ENCODE data around the gene HS3ST2.

The HS3ST2 gene

GRCh38 chr16:22813948-22814710, at the start of gene HS3ST2:
TSS of gene HS3ST2 (plus strand) at chr16:22814162. CDS start at chr16:22814611, 449 bp downstream.
- no peak for DNase-seq (ENCODE audit: low read depth in 2 of 2, low spot score in 1 of 2)

GRCh38 chr16:22764662-22765327, 49.2 kb upstream of the HS3ST2 start:
- DNase-seq (ENCODE audit: low read depth in 2 of 2, low spot score in 1 of 2) = no peak

GRCh38 chr16:22765479-22765878, 48.5 kb upstream of the HS3ST2 start:
- no peak for DNase-seq (ENCODE audit: low read depth in 2 of 2, low spot score in 1 of 2)

GRCh38 chr16:22770866-22771265, 43.1 kb upstream of the HS3ST2 start:
- no peak for DNase-seq (ENCODE audit: low read depth in 2 of 2, low spot score in 1 of 2)

GRCh38 chr16:22771551-22771950, 42.4 kb upstream of the HS3ST2 start:
- DNase-seq (ENCODE audit: low read depth in 2 of 2, low spot score in 1 of 2) = no peak

- no peak for DNase-seq (ENCODE audit: low read depth in 2 of 2, low spot score in 1 of 2)
Measured at GRCh38 chr16:22775220-22775922, 38.6 kb upstream of the HS3ST2 start.

GRCh38 chr16:22781480-22781879, 32.5 kb upstream of the HS3ST2 start:
- no peak for DNase-seq (ENCODE audit: low read depth in 2 of 2, low spot score in 1 of 2)

- DNase-seq (ENCODE audit: low read depth in 2 of 2, low spot score in 1 of 2) = no peak
Measured at GRCh38 chr16:22782314-22782713, 31.6 kb upstream of the HS3ST2 start.

- no peak for DNase-seq (ENCODE audit: low read depth in 2 of 2, low spot score in 1 of 2)
Measured at GRCh38 chr16:22784690-22785214, 29.2 kb upstream of the HS3ST2 start.

GRCh38 chr16:22785552-22785951, 28.4 kb upstream of the HS3ST2 start:
- no peak for DNase-seq (ENCODE audit: low read depth in 2 of 2, low spot score in 1 of 2)

- DNase-seq (ENCODE audit: low read depth in 2 of 2, low spot score in 1 of 2) = no peak
Measured at GRCh38 chr16:22786284-22786683, 27.7 kb upstream of the HS3ST2 start.

GRCh38 chr16:22786691-22787090, 27.3 kb upstream of the HS3ST2 start:
- DNase-seq (ENCODE audit: low read depth in 2 of 2, low spot score in 1 of 2) = no peak

- DNase-seq (ENCODE audit: low read depth in 2 of 2, low spot score in 1 of 2) = no peak
Measured at GRCh38 chr16:22787466-22788192, 26.3 kb upstream of the HS3ST2 start.

GRCh38 chr16:22788193-22788530, 25.8 kb upstream of the HS3ST2 start:
- no peak for DNase-seq (ENCODE audit: low read depth in 2 of 2, low spot score in 1 of 2)

- DNase-seq (ENCODE audit: low read depth in 2 of 2, low spot score in 1 of 2) = no peak
Measured at GRCh38 chr16:22789281-22789945, 24.5 kb upstream of the HS3ST2 start.

- DNase-seq (ENCODE audit: low read depth in 2 of 2, low spot score in 1 of 2) = no peak
Measured at GRCh38 chr16:22797551-22797950, 16.4 kb upstream of the HS3ST2 start.

- DNase-seq (ENCODE audit: low read depth in 2 of 2, low spot score in 1 of 2) = no peak
Measured at GRCh38 chr16:22799113-22799512, 14.8 kb upstream of the HS3ST2 start.

GRCh38 chr16:22804893-22805292, 9.1 kb upstream of the HS3ST2 start:
- no peak for DNase-seq (ENCODE audit: low read depth in 2 of 2, low spot score in 1 of 2)

- DNase-seq (ENCODE audit: low read depth in 2 of 2, low spot score in 1 of 2) = no peak
Measured at GRCh38 chr16:22805326-22805725, 8.6 kb upstream of the HS3ST2 start.

GRCh38 chr16:22806811-22807210, 7.2 kb upstream of the HS3ST2 start:
- no peak for DNase-seq (ENCODE audit: low read depth in 2 of 2, low spot score in 1 of 2)

- no peak for DNase-seq (ENCODE audit: low read depth in 2 of 2, low spot score in 1 of 2)
Measured at GRCh38 chr16:22810226-22810625, 3.7 kb upstream of the HS3ST2 start.
